HepG2 (cell line): ENCODE data around the gene KDM5D. TPM values are rescaled to one million over a fixed set of nuclear protein-coding genes. Genes with fewer than 3 reads are reported as not detected.

Experiments
- ATAC-seq: fragments of 200-7000 bp; cut with Tn5 transposase; 3 replicates; pipeline ENCODE4 v1.9.1; 2020; ENCODE audit warnings: mild to moderate bottlenecking, moderate library complexity
- BruUV-seq: library from RNA; stranded (reverse); fragments of 400-500 nt; replicated peaks from 2 replicates; lab custom pipeline; 2021; lab: Mats Ljungman, UMichigan
- CTCF ChIA-PET: fragments of 300-600 bp; formaldehyde crosslinking; extraction: SDS; loops from one replicate; lab custom pipeline; 2021; ENCODE audit warnings: low total read pairs, inconsistent platforms, low intra/inter-chr PET ratio; lab: Yijun Ruan, JAX
- POLR2A ChIA-PET: fragments of 350-600 bp; sonication (Branson Sonifier 250); formaldehyde crosslinking; loops from one replicate; lab custom pipeline; 2020; ENCODE audit warnings: antibody characterized with exemption, inconsistent platforms; lab: Yijun Ruan, JAX
- DNase-seq: peaks from one replicate; pipeline ENCODE4 v3.0.0-alpha.2; 2015; ENCODE audit warnings: low spot score
- FAIRE-seq: peaks from 3 replicates; lab custom pipeline; 2011; peaks lifted over from hg19 to GRCh38; lab: Jason Lieb, UNC
- H2AFZ ChIP-seq: one replicate; pipeline ENCODE4 v1.6.1; 2011; ENCODE audit warnings: low read length, inconsistent platforms
- H3K27ac ChIP-seq: fragments of 300-600 bp; 3 replicates; pipeline ENCODE4 v1.8.0; 2011; ENCODE audit warnings: mixed run types, mild to moderate bottlenecking, mixed read lengths, low read length, inconsistent platforms; ENCODE audit not compliant: insufficient read depth; ENCODE audit errors: extremely low read length
- H3K27me3 ChIP-seq, 2 experiments: fragments of 200-600 bp in 1 of 2; 2 replicates in 1 of 2; 3 replicates in 1 of 2; pipeline versions ENCODE4 v1.6.0 to v1.8.0; 2011; ENCODE audit warnings: low read length in 2 of 2, mild to moderate bottlenecking in 2 of 2, moderate library complexity in 2 of 2, inconsistent platforms in 1 of 2; ENCODE audit not compliant: insufficient read depth in 2 of 2, control insufficient read depth in 1 of 2
- H3K36me3 ChIP-seq, 2 experiments: fragments of 200-600 bp in 1 of 2; replicated peaks in 1 of 2; 2 replicates in 1 of 2; 3 replicates in 1 of 2; pipeline versions ENCODE4 v1.5.1 to v1.8.0; 2011; ENCODE audit warnings: low read length in 2 of 2, inconsistent platforms in 1 of 2; ENCODE audit not compliant: insufficient read depth in 2 of 2, control insufficient read depth in 1 of 2
- H3K4me1 ChIP-seq: 2 replicates; pipeline ENCODE4 v1.5.1; 2012; ENCODE audit warnings: low read length, inconsistent platforms; ENCODE audit not compliant: insufficient read depth
- H3K4me2 ChIP-seq: 2 replicates; pipeline ENCODE4 v1.6.0; 2011; ENCODE audit warnings: low read depth, low read length, inconsistent platforms
- H3K4me3 ChIP-seq, 3 experiments: fragments of 200-600 bp in 1 of 3; sonication (generic), shearing (Covaris generic) in 1 of 3; replicated peaks in 1 of 3; 2 replicates each; pipeline ENCODE4 v1.5.1; 2011 to 2016; ENCODE audit warnings: low read length in 3 of 3, inconsistent platforms in 2 of 3, low read depth in 2 of 3, mild to moderate bottlenecking in 2 of 3, control low read depth in 1 of 3, mixed read lengths in 1 of 3; ENCODE audit not compliant: insufficient read depth in 1 of 3
- H3K79me2 ChIP-seq: one replicate; pipeline ENCODE4 v1.6.1; 2011; ENCODE audit warnings: low read length, inconsistent platforms; ENCODE audit not compliant: insufficient read depth
- H3K9ac ChIP-seq: 2 replicates; pipeline ENCODE4 v1.6.0; 2011; ENCODE audit warnings: mild to moderate bottlenecking, low read depth, low read length, inconsistent platforms; ENCODE audit not compliant: insufficient read depth
- H3K9me3 ChIP-seq: 2 replicates; pipeline ENCODE4 v1.5.1; 2012; ENCODE audit warnings: mild to moderate bottlenecking, low read length
- H4K20me1 ChIP-seq: 2 replicates; pipeline ENCODE4 v1.6.0; 2011; ENCODE audit warnings: inconsistent platforms, mild to moderate bottlenecking, low read length, moderate library complexity; ENCODE audit not compliant: insufficient read depth
- FOXK2 ChIP-seq: fragments of 450-650 bp; IDR thresholded peaks from 2 replicates; pipeline ENCODE4 v1.6.1; 2016
- JUN ChIP-seq: sonication (generic); formaldehyde crosslinking; IDR thresholded peaks from 2 replicates; pipeline ENCODE4 v1.4.0; 2020; ENCODE audit warnings: mild to moderate bottlenecking, missing genetic modification reagents
- NCOR1 ChIP-seq: fragments of 200-600 bp; sonication (generic); IDR thresholded peaks from 2 replicates; pipeline ENCODE4 v1.7.0; 2017; ENCODE audit warnings: antibody characterized with exemption, low read length, borderline replicate concordance
- NFE2L2 ChIP-seq: fragments of 150-350 bp; IDR thresholded peaks from 2 replicates; pipeline ENCODE4 v1.6.1; 2014; ENCODE audit warnings: low read length
- PCBP2 ChIP-seq: fragments of 200-400 bp; formaldehyde crosslinking; optimal IDR thresholded peaks from 2 replicates; pipeline ENCODE3; 2018; ENCODE audit warnings: low read length, low read depth; ENCODE audit not compliant: poor library complexity, severe bottlenecking
- POLR2AphosphoS2 ChIP-seq: IDR thresholded peaks from 2 replicates; pipeline ENCODE4 v1.6.1; 2011; ENCODE audit warnings: low read depth, low read length, improper control_type of control experiment
- RBAK ChIP-seq: sonication (generic); formaldehyde crosslinking; IDR thresholded peaks from 2 replicates; pipeline ENCODE4 v1.5.1; 2020; ENCODE audit warnings: mild to moderate bottlenecking, missing genetic modification reagents
- SIN3B ChIP-seq: fragments of 150-350 bp; IDR thresholded peaks from 2 replicates; pipeline ENCODE4 v1.6.1; 2014; ENCODE audit warnings: low read length
- TCF7 ChIP-seq: sonication (generic); IDR thresholded peaks from 2 replicates; pipeline ENCODE4 v1.6.1; 2016; ENCODE audit warnings: antibody characterized with exemption, low read depth
- TEF ChIP-seq: sonication (generic); formaldehyde crosslinking; IDR thresholded peaks from 2 replicates; pipeline ENCODE4 v1.5.0; 2020; ENCODE audit warnings: missing genetic modification reagents
- TFDP1 ChIP-seq: IDR thresholded peaks from 2 replicates; pipeline ENCODE4 v1.6.1; 2016; ENCODE audit warnings: missing compliant biosample characterization, missing genetic modification reagents, borderline replicate concordance
- ZHX1 ChIP-seq: sonication (generic); formaldehyde crosslinking; IDR thresholded peaks from 2 replicates; pipeline ENCODE4 v1.8.1; 2022; ENCODE audit warnings: low read depth, mild to moderate bottlenecking, missing genetic modification reagents
- ZMAT3 ChIP-seq: sonication (generic); formaldehyde crosslinking; conservative IDR thresholded peaks from 2 replicates; pipeline ENCODE4 v1.7.0; 2021; ENCODE audit warnings: missing genetic modification reagents
- ZNF331 ChIP-seq: sonication (generic); formaldehyde crosslinking; IDR thresholded peaks from 2 replicates; pipeline ENCODE4 v1.4.0; 2020; ENCODE audit warnings: missing genetic modification reagents
- ZNF496 ChIP-seq: sonication (generic); formaldehyde crosslinking; IDR thresholded peaks from 2 replicates; pipeline ENCODE4 v1.8.1; 2023; ENCODE audit warnings: mild to moderate bottlenecking, moderate library complexity, missing genetic modification reagents; ENCODE audit not compliant: insufficient replicate concordance
- ZNF558 ChIP-seq: sonication (generic); formaldehyde crosslinking; IDR thresholded peaks from 2 replicates; pipeline ENCODE4 v1.9.0; 2022; ENCODE audit warnings: mild to moderate bottlenecking, missing genetic modification reagents, borderline replicate concordance
- ZNF746 ChIP-seq: sonication (generic); formaldehyde crosslinking; IDR thresholded peaks from 2 replicates; pipeline ENCODE4 v1.8.0; 2022; ENCODE audit warnings: mild to moderate bottlenecking, missing genetic modification reagents
- ZNF775 ChIP-seq: sonication (generic); formaldehyde crosslinking; IDR thresholded peaks from 2 replicates; pipeline ENCODE4 v1.4.0; 2020; ENCODE audit warnings: missing genetic modification reagents, mild to moderate bottlenecking, moderate library complexity, borderline replicate concordance
- WGBS: methylation state at CpG from one replicate; pipeline ENCODE4 v1.1.6; 2017; ENCODE audit warnings: low lambda C conversion rate; 5-methylcytosine and 5-hydroxymethylcytosine counted together
- in situ Hi-C: cut with HindIII; loops from 2 replicates; pipeline ENCODE4 v1.10.0; 2017; ENCODE audit warnings: low pct_unique_long_range_greater_than_20kb; ENCODE audit not compliant: extremely low pct_ligation_motif_present
- intact Hi-C: fragments of 100-400 bp; cut with micrococcal nuclease; formaldehyde crosslinking; loops from one replicate; pipeline ENCODE4 v1.10.0; 2022; ENCODE audit not compliant: unreplicated experiment
- polyA plus RNA-seq, 8 experiments: library from polyadenylated mRNA; depleted of rRNA in 3 of 8; stranded (reverse) in 7 of 8; unstranded in 1 of 8; fragments of >200 nt; fragmentation: Illumina TruSeq in 4 of 8; extraction: Trizol in 4 of 8; gene quantifications; 2 replicates each; pipeline versions ENCODE4 v1.2.1 to v1.2.3, GENCODE V29; 2011 to 2016; ENCODE audit warnings: low read depth in 4 of 8, missing spikeins in 1 of 8, mixed read lengths in 1 of 8; ENCODE audit not compliant: insufficient read depth in 1 of 8
- total RNA-seq, 5 experiments: library from RNA; depleted of rRNA; stranded (reverse); fragments of >200 nt; fragmentation: Illumina TruSeq; extraction: Trizol; gene quantifications; 2 replicates each; pipeline ENCODE4 v1.2.3, GENCODE V29; 2016; ENCODE audit warnings: low read depth in 1 of 5

KDM5D gene
- total and polyA plus RNA-seq, 2 of the 13 experiments (the other 11 are each of a cell fraction or from before 2014, with no cell fraction given), result 16.6 to 32.7 TPM

- ChIA-PET POLR2A (interaction anchor here (2.0 kb wide), 1 partner anchor 176 kb away, joined by 11 read pairs; no protein-coding TSS in a partner anchor), CTCF (no interaction called here)
- Histone ChIP-seq H3K4me3 (peak overlapping the region; percentile 72 to 86 (median 73); a peak in 5 of 6 replicates), H4K20me1 (no peaks in the 10 kb centered on the region), H3K9ac (0 out of 2 replicates have a peak overlapping the region, but pooled peaks have one; percentile 81), H3K27me3 (no peaks in the 10 kb centered on the region; a peak in 1 of 5 replicates), H3K4me2 (peak overlapping the region; percentile 53), H2AFZ (no peak overlapping the region), H3K27ac (no peak overlapping the region), H3K4me1 (peaks cover 13% of the 10 kb centered on the region), H3K79me2 (peaks cover 7% of the 10 kb centered on the region), H3K36me3 (peaks cover 0 to 13% of the 10 kb centered on the region in 2 experiments; a peak in 2 of 5 replicates), H3K9me3 (no peaks in the 10 kb centered on the region)
- intact Hi-C loops, result no loop called here
- TF ChIP-seq ZNF496 (no peak), PCBP2 (no peak), JUN (CRISPR knock-in tag) (no peak), NFE2L2 (no peak), ZNF558 (CRISPR knock-in tag) (no peak), TCF7 (no peak), FOXK2 (no peak), TFDP1 (CRISPR knock-in tag) (no peak), NCOR1 (no peak), ZNF746 (CRISPR knock-in tag) (no peak), SIN3B (no peak), TEF (CRISPR knock-in tag) (no peak), POLR2AphosphoS2 (no peak), ZNF775 (CRISPR knock-in tag) (no peak), ZHX1 (CRISPR knock-in tag) (no peak), RBAK (CRISPR knock-in tag) (no peak), ZMAT3 (CRISPR knock-in tag) (no peak), ZNF331 (CRISPR knock-in tag) (no peak)
- in situ Hi-C loops, result no loop called here
- 94% methylated on average over 8 of the region's 8 CpGs for WGBS
- no TSS peak for BruUV-seq
- ATAC-seq (no peak), DNase-seq (no peak), FAIRE-seq (no peak)
These were observed 1.2 kb downstream of the KDM5D start for GRCh38 chrY:19743331-19743730.
